ENCODE results near the gene ITGA11. TPM values are rescaled to one million over a fixed set of nuclear protein-coding genes. Genes with fewer than 3 reads are reported as not detected.

Gene ITGA11
- total RNA-seq, 2 experiments from 2014 or later, result under 0.01 TPM; not detected in 1

DNA sequence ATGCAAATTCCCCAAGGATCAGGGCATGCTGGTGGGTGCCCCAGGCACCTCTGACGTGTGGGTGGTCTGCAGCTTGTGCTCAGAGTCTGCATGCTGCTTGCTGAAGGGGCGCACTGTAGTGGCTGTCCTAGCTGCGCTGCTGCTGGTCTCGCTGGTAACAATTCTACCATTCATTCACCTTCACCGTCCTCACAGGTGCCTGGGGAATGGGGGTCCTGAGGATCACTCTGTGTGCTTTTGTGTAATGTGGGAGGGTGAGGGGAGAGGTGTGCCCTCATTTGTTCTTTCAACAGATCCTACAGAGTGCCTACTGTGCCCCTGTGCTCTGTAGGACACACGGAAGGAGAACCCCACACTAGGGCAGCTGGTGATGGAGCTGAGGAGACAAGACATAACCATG is 2.1 kb upstream of the ITGA11 start:
- POLR2A ChIA-PET, result no interaction called here
- TF ChIP-seq, protein P1, sequence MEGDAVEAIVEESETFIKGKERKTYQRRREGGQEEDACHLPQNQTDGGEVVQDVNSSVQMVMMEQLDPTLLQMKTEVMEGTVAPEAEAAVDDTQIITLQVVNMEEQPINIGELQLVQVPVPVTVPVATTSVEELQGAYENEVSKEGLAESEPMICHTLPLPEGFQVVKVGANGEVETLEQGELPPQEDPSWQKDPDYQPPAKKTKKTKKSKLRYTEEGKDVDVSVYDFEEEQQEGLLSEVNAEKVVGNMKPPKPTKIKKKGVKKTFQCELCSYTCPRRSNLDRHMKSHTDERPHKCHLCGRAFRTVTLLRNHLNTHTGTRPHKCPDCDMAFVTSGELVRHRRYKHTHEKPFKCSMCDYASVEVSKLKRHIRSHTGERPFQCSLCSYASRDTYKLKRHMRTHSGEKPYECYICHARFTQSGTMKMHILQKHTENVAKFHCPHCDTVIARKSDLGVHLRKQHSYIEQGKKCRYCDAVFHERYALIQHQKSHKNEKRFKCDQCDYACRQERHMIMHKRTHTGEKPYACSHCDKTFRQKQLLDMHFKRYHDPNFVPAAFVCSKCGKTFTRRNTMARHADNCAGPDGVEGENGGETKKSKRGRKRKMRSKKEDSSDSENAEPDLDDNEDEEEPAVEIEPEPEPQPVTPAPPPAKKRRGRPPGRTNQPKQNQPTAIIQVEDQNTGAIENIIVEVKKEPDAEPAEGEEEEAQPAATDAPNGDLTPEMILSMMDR (conservative IDR thresholded peaks at IDR 0.05; ENCODE audit: low read length), result no peak
- CTCF ChIA-PET (ENCODE audit: unreplicated experiment), result no interaction called here

DNA sequence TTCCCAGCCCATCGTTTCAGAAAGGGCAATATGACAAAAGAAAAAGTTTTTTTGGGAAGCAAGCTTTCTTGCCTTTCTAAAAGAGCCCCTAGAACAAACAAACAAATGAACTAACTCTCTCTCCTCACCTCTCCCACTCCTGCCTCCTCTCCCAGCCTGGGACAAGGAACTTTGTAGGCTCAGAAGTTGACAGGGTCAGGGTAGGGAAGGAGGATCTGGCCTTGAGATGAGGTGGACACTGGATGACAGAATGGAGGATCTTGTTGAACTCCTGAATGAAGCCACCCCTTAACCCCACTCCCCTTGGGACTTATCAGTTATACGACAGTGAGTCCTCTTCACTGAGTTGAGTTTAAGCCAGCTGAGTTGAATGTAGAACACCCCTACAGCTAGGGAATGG is 1.6 kb upstream of the ITGA11 start:
- Histone ChIP-seq H3K4me2 (ENCODE audit: low read length) (no peak overlapping the region), H3K4me3 (ENCODE audit: low read depth, low read length, poor library complexity, severe bottlenecking) (no peak overlapping the region), H3K4me1 (ENCODE audit: insufficient read depth, low read length, poor library complexity, severe bottlenecking) (no peaks in the 10 kb centered on the region), H3K79me2 (ENCODE audit: insufficient read depth, low read depth, low read length) (no peaks in the 10 kb centered on the region), H3K27ac (ENCODE audit: low read depth, low read length, poor library complexity, severe bottlenecking) (no peak overlapping the region), H3K9me2 (ENCODE audit: insufficient read depth, low read length) (no peaks in the 10 kb centered on the region), H3K36me3 (ENCODE audit: insufficient read depth, low read length) (no peaks in the 10 kb centered on the region), H3K9me3 (ENCODE audit: low read length) (no peaks in the 10 kb centered on the region), H2AFZ (ENCODE audit: low read length) (no peak overlapping the region), H4K20me1 (ENCODE audit: insufficient read depth, low read length) (no peaks in the 10 kb centered on the region)
- TF ChIP-seq, protein P1 (conservative IDR thresholded peaks at IDR 0.05; ENCODE audit: low read length), result no peak
- TF ChIP-seq EZH2phosphoT487 (IDR thresholded peaks at IDR 0.05; ENCODE audit: borderline replicate concordance, low read depth, low read length), result no peak
- intact Hi-C loops (cut with micrococcal nuclease; ENCODE audit: unreplicated experiment), result no loop called here
- no TSS peak for BruUV-seq (replicated peaks)
- no peak for DNase-seq (ENCODE audit: low spot score)
- ChIA-PET CTCF (ENCODE audit: unreplicated experiment) (no interaction called here), POLR2A (no interaction called here)

More for the DNA sequence above, 2.1 kb upstream of the ITGA11 start:
- no peaks in the 10 kb centered on the region for H3K9me2 ChIP-seq (ENCODE audit: insufficient read depth, low read length)
- H2AFZ ChIP-seq (ENCODE audit: low read length), result no peak overlapping the region
- intact Hi-C loops (cut with micrococcal nuclease; ENCODE audit: unreplicated experiment), result no loop called here
- no peaks in the 10 kb centered on the region for H3K9me3 ChIP-seq (ENCODE audit: low read length)
- H3K36me3 ChIP-seq (ENCODE audit: insufficient read depth, low read length), result no peaks in the 10 kb centered on the region
- no peaks in the 10 kb centered on the region for H3K4me1 ChIP-seq (ENCODE audit: insufficient read depth, low read length, poor library complexity, severe bottlenecking)
- H3K4me2 ChIP-seq (ENCODE audit: low read length), result no peak overlapping the region
- no peaks in the 10 kb centered on the region for H3K79me2 ChIP-seq (ENCODE audit: insufficient read depth, low read depth, low read length)
- no peak overlapping the region for H3K27ac ChIP-seq (ENCODE audit: low read depth, low read length, poor library complexity, severe bottlenecking)
- H4K20me1 ChIP-seq (ENCODE audit: insufficient read depth, low read length), result no peaks in the 10 kb centered on the region
- no peak for DNase-seq (ENCODE audit: low spot score)
- BruUV-seq (replicated peaks), result no TSS peak
- H3K4me3 ChIP-seq (ENCODE audit: low read depth, low read length, poor library complexity, severe bottlenecking), result no peak overlapping the region

DNA sequence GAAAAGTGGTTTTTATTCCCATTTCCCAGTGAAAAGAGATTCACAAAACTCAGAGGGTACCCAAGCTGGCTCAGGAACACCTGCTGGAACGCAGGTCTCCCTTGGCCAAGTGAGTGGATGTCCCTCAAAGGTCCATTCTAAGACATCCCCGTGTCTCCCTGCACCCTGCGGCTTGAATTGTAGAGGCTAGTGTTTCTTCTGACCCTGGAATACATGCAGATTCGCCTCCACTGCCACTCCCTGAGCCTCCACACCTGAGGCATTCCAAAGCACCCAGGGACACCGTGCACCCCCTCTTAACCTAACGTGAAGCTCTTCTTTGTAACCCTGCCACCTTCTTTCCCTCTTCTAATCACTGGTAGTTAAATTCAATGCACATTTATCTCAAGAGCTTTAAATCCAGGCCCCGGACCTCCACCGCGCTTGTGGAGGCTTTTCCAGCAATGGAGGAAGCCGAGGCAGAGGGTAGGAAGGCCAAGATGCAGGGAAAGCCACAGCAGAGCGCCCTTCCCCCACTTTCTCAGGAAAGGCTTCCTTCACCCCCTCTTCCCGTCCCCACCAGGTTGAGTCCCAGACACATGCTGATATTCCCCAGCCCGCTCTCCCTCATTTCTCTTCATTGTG is 590 bp upstream of the ITGA11 start:
- DNase-seq (ENCODE audit: low spot score), result no peak
- Histone ChIP-seq H3K4me3 (ENCODE audit: low read depth, low read length, poor library complexity, severe bottlenecking) (no peak overlapping the region), H3K79me2 (ENCODE audit: insufficient read depth, low read depth, low read length) (no peaks in the 10 kb centered on the region), H3K9me2 (ENCODE audit: insufficient read depth, low read length) (no peaks in the 10 kb centered on the region), H3K36me3 (ENCODE audit: insufficient read depth, low read length) (no peaks in the 10 kb centered on the region), H3K4me1 (ENCODE audit: insufficient read depth, low read length, poor library complexity, severe bottlenecking) (no peaks in the 10 kb centered on the region), H2AFZ (ENCODE audit: low read length) (no peak overlapping the region), H3K9me3 (ENCODE audit: low read length) (no peaks in the 10 kb centered on the region), H3K4me2 (ENCODE audit: low read length) (no peak overlapping the region), H3K27ac (ENCODE audit: low read depth, low read length, poor library complexity, severe bottlenecking) (no peak overlapping the region), H4K20me1 (ENCODE audit: insufficient read depth, low read length) (no peaks in the 10 kb centered on the region)
- POLR2A ChIA-PET, result no interaction called here
- CTCF ChIA-PET (ENCODE audit: unreplicated experiment), result no interaction called here
- TF ChIP-seq EZH2phosphoT487 (IDR thresholded peaks at IDR 0.05; ENCODE audit: borderline replicate concordance, low read depth, low read length), result no peak
- TF ChIP-seq, protein P1 (conservative IDR thresholded peaks at IDR 0.05; ENCODE audit: low read length), result no peak
- intact Hi-C loops (cut with micrococcal nuclease; ENCODE audit: unreplicated experiment), result no loop called here
- BruUV-seq (replicated peaks), result no TSS peak
